H9 (cell line): ENCODE results near the gene NUP205. TPM values are rescaled to one million over a fixed set of nuclear protein-coding genes. Genes with fewer than 3 reads are reported as not detected.

Experiments
- DNase-seq: peaks from one replicate; pipeline ENCODE4 v3.0.0-alpha.2; 2017
- H2AFZ ChIP-seq: one replicate; pipeline ENCODE4 v1.6.1; 2013; ENCODE audit warnings: mild to moderate bottlenecking, low read length, control low read depth, moderate library complexity
- H2AK5ac ChIP-seq: 2 replicates; pipeline ENCODE4 v1.6.1; 2013; ENCODE audit warnings: low read length, control low read depth, mixed read lengths; ENCODE audit not compliant: insufficient read length
- H2BK120ac ChIP-seq: one replicate; pipeline ENCODE4 v1.6.1; 2013; ENCODE audit warnings: low read depth, mild to moderate bottlenecking, low read length, control low read depth, inconsistent platforms; ENCODE audit not compliant: poor library complexity, severe bottlenecking
- H2BK12ac ChIP-seq: 2 replicates; pipeline ENCODE4 v1.6.1; 2013; ENCODE audit warnings: low read length, control low read depth, mixed read lengths, low read depth; ENCODE audit not compliant: insufficient read length
- H2BK15ac ChIP-seq: 2 replicates; pipeline ENCODE4 v1.6.1; 2013; ENCODE audit warnings: low read depth, low read length, control low read depth
- H2BK20ac ChIP-seq: one replicate; pipeline ENCODE4 v1.6.1; 2013; ENCODE audit warnings: low read depth, mild to moderate bottlenecking, low read length, control low read depth, inconsistent platforms; ENCODE audit not compliant: poor library complexity, severe bottlenecking
- H2BK5ac ChIP-seq: 2 replicates; pipeline ENCODE4 v1.6.1; 2013; ENCODE audit warnings: low read length, control low read depth, mixed read lengths; ENCODE audit not compliant: insufficient read length
- H3K14ac ChIP-seq: 2 replicates; pipeline ENCODE4 v1.6.1; 2013; ENCODE audit warnings: low read length, control low read depth; ENCODE audit not compliant: insufficient read depth
- H3K18ac ChIP-seq: 2 replicates; pipeline ENCODE4 v1.6.1; 2013; ENCODE audit warnings: low read depth, mild to moderate bottlenecking, mixed read lengths, low read length, control low read depth; ENCODE audit not compliant: insufficient read length
- H3K23ac ChIP-seq: 2 replicates; pipeline ENCODE4 v1.6.1; 2013; ENCODE audit warnings: low read length, control low read depth, mixed read lengths, low read depth; ENCODE audit not compliant: insufficient read length
- H3K23me2 ChIP-seq: 2 replicates; pipeline ENCODE4 v1.6.1; 2013; ENCODE audit warnings: low read depth, mild to moderate bottlenecking, mixed read lengths, low read length, control low read depth; ENCODE audit not compliant: insufficient read length, poor library complexity, severe bottlenecking
- H3K27ac ChIP-seq: 2 replicates; pipeline ENCODE4 v1.5.1; 2013; ENCODE audit warnings: low read length, control low read depth, mixed read lengths, low read depth; ENCODE audit not compliant: insufficient read length
- H3K27me3 ChIP-seq: 2 replicates; pipeline ENCODE4 v1.6.1; 2013; ENCODE audit warnings: low read length, control low read depth, inconsistent platforms; ENCODE audit not compliant: insufficient read depth
- H3K4ac ChIP-seq: 2 replicates; pipeline ENCODE4 v1.6.1; 2013; ENCODE audit warnings: low read depth, mild to moderate bottlenecking, control low read depth, inconsistent platforms, low read length, moderate library complexity
- H3K4me1 ChIP-seq: 2 replicates; pipeline ENCODE4 v1.6.1; 2013; ENCODE audit warnings: low read length, control low read depth, inconsistent platforms; ENCODE audit not compliant: insufficient read depth
- H3K4me2 ChIP-seq: 2 replicates; pipeline ENCODE4 v1.6.1; 2013; ENCODE audit warnings: low read length, control low read depth, mixed read lengths; ENCODE audit not compliant: insufficient read length, insufficient read depth
- H3K56ac ChIP-seq: 2 replicates; pipeline ENCODE4 v1.6.1; 2013; ENCODE audit warnings: low read depth, mild to moderate bottlenecking, mixed read lengths, low read length, control low read depth; ENCODE audit not compliant: insufficient read length
- H3K79me1 ChIP-seq: 2 replicates; pipeline ENCODE4 v1.6.1; 2013; ENCODE audit warnings: low read depth, mild to moderate bottlenecking, moderate library complexity, low read length, control low read depth, inconsistent platforms; ENCODE audit not compliant: insufficient read depth, poor library complexity, severe bottlenecking
- H3K79me2 ChIP-seq: 2 replicates; pipeline ENCODE4 v1.6.1; 2013; ENCODE audit warnings: low read length, control low read depth, inconsistent platforms; ENCODE audit not compliant: insufficient read depth
- H3K9ac ChIP-seq: 2 replicates; pipeline ENCODE4 v1.6.1; 2013; ENCODE audit warnings: low read length, control low read depth, mixed read lengths; ENCODE audit not compliant: insufficient read length; ENCODE audit errors: extremely low read depth
- H3K9me3 ChIP-seq: one replicate; pipeline ENCODE4 v1.6.1; 2013; ENCODE audit warnings: low read depth, low read length, inconsistent platforms; ENCODE audit not compliant: control insufficient read depth
- H3T11ph ChIP-seq: one replicate; pipeline ENCODE4 v1.6.1; 2013; ENCODE audit warnings: mild to moderate bottlenecking, low read length, control low read depth, inconsistent platforms
- H4K20me1 ChIP-seq: one replicate; pipeline ENCODE4 v1.6.1; 2013; ENCODE audit not compliant: control insufficient read depth, insufficient read length, insufficient read depth
- H4K5ac ChIP-seq: 2 replicates; pipeline ENCODE4 v1.6.1; 2013; ENCODE audit warnings: low read depth, mild to moderate bottlenecking, mixed read lengths, low read length, control low read depth; ENCODE audit not compliant: insufficient read length
- H4K8ac ChIP-seq: replicated peaks from 2 replicates; pipeline ENCODE4 v1.6.1; 2013; ENCODE audit warnings: low read length, control low read depth, mixed read lengths, low read depth; ENCODE audit not compliant: insufficient read length
- H4K91ac ChIP-seq: 2 replicates; pipeline ENCODE4 v1.6.1; 2013; ENCODE audit warnings: low read depth, mild to moderate bottlenecking, moderate library complexity, mixed read lengths, low read length, control low read depth; ENCODE audit not compliant: insufficient read length
- H3K27ac Mint-ChIP-seq, 3 experiments: 2 replicates in 2 of 3; 3 replicates in 1 of 3; pipeline ENCODE4 v1.8.0; 2020 to 2021; ENCODE audit warnings: mixed read lengths in 3 of 3, mild to moderate bottlenecking in 1 of 3, moderate library complexity in 1 of 3
- H3K27me3 Mint-ChIP-seq: 2 replicates; pipeline ENCODE4 v1.8.0; 2021; ENCODE audit warnings: low read depth, mild to moderate bottlenecking, moderate library complexity, mixed read lengths
- H3K36me3 Mint-ChIP-seq, 3 experiments: 2 replicates in 2 of 3; 3 replicates in 1 of 3; pipeline ENCODE4 v1.8.0; 2020 to 2021; ENCODE audit warnings: low read depth in 3 of 3, mixed read lengths in 3 of 3; ENCODE audit not compliant: insufficient read depth in 1 of 3
- H3K4me1 Mint-ChIP-seq, 2 experiments: 2 replicates each; pipeline ENCODE4 v1.8.0; 2020; ENCODE audit warnings: mixed read lengths in 2 of 2
- H3K4me3 Mint-ChIP-seq, 2 experiments: 2 replicates in 1 of 2; 3 replicates in 1 of 2; pipeline ENCODE4 v1.8.0; 2020 to 2021; ENCODE audit warnings: mild to moderate bottlenecking in 2 of 2, mixed read lengths in 2 of 2, moderate library complexity in 1 of 2
- H3K9me3 Mint-ChIP-seq, 2 experiments: 2 replicates in 1 of 2; 3 replicates in 1 of 2; pipeline ENCODE4 v1.8.0; 2020; ENCODE audit warnings: mild to moderate bottlenecking in 2 of 2, mixed read lengths in 2 of 2, moderate library complexity in 1 of 2
- CTCF ChIP-seq: fragments of 200-600 bp; sonication (generic); conservative IDR thresholded peaks from 3 replicates; pipeline ENCODE4 v1.8.0; 2021; ENCODE audit warnings: antibody characterized with exemption, mild to moderate bottlenecking
- WGBS: extraction: QIAGEN DNeasy Blood & Tissue Kit; methylation state at CpG from one replicate; pipeline ENCODE4 v1.1.7; 2013; ENCODE audit warnings: missing lambda C conversion rate, low lambda C conversion rate, mixed read lengths; ENCODE audit not compliant: insufficient read length; ENCODE audit errors: extremely low coverage; 5-methylcytosine and 5-hydroxymethylcytosine counted together
- total RNA-seq: library from RNA; stranded (reverse); gene quantifications from 2 replicates; pipeline ENCODE4 v1.2.1, GENCODE V29; 2021

The NUP205 gene
- total RNA-seq, 1 experiment from 2014 or later: 158 TPM

DNA sequence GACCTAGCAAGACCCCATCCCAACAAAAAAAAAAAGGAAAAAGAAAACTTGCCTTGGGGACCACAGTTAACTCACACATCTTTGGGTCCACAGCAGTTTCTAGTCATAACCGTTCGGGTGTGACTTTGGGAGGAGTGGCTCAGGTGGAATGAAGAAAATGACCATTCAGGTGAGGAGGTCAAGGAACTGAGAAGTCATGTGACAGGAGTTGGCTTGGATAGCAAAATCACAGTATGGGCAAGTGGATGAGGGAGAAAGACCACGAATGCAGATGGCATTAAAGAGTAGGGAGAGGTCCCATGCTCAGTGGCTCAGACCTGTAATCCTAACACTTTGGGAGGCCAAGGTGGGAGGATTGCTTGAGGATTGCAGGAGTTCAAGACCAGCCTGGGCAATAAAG lies 30.7 kb upstream of the NUP205 start:
- H2BK5ac ChIP-seq: no peak overlapping the region
- no peak overlapping the region for H3K9ac ChIP-seq
- H3K9me3 ChIP-seq: no peaks in the 10 kb centered on the region
- H3K23ac ChIP-seq: no peak overlapping the region
- Mint-ChIP-seq H3K4me3 (no peak overlapping the region), H3K36me3 (no peaks in the 10 kb centered on the region), H3K9me3 (no peaks in the 10 kb centered on the region; a peak in 3 of 5 replicates), H3K27ac (no peak overlapping the region), H3K27me3 (no peaks in the 10 kb centered on the region; the same call in 1 of the 2 replicates), H3K4me1 (no peaks in the 10 kb centered on the region)
- no peaks in the 10 kb centered on the region for H3K23me2 ChIP-seq
- no peak overlapping the region for H2AK5ac ChIP-seq
- no peak overlapping the region for H3K4ac ChIP-seq
- H3T11ph ChIP-seq: no peak overlapping the region
- no peak overlapping the region for H2BK120ac ChIP-seq
- no peak overlapping the region for H4K91ac ChIP-seq
- no peak for DNase-seq
- no peak overlapping the region for H3K18ac ChIP-seq
- no peak for TF ChIP-seq CTCF
- H2AFZ ChIP-seq: no peak overlapping the region
- H4K8ac ChIP-seq: no peak overlapping the region
- no peak overlapping the region for H3K14ac ChIP-seq
- H3K27me3 ChIP-seq: no peaks in the 10 kb centered on the region
- H3K4me1 ChIP-seq: no peaks in the 10 kb centered on the region
- no peak overlapping the region for H2BK20ac ChIP-seq
- H2BK12ac ChIP-seq: no peak overlapping the region
- no peaks in the 10 kb centered on the region for H4K20me1 ChIP-seq
- no peaks in the 10 kb centered on the region for H3K79me1 ChIP-seq
- no peak overlapping the region for H3K4me2 ChIP-seq
- H4K5ac ChIP-seq: no peak overlapping the region
- H2BK15ac ChIP-seq: no peak overlapping the region
- no CpG with 5 or more reads among the region's 3 CpGs for WGBS
- no peaks in the 10 kb centered on the region for H3K79me2 ChIP-seq
- H3K27ac ChIP-seq: no peak overlapping the region
- no peak overlapping the region for H3K56ac ChIP-seq
